Tibial nerve (tissue), 4 donors: ENCODE results near the gene P2RX5. TPM values are rescaled to one million over a fixed set of nuclear protein-coding genes. Genes with fewer than 3 reads are reported as not detected.

Source experiments
- DNase-seq, 2 donors: peaks; one replicate each; pipeline ENCODE4 v3.0.0-alpha.2; 2019; ENCODE audit warnings: low spot score in 2 of 2
- H3K27ac ChIP-seq, 4 donors: fragments of 200-600 bp; sonication (generic) in 3 of 4; one replicate each; pipeline ENCODE4 v1.5.1; 2017 to 2019; ENCODE audit warnings: mild to moderate bottlenecking in 1 of 4
- H3K27me3 ChIP-seq, 2 donors: fragments of 200-600 bp; sonication (generic) in 1 of 2; one replicate each; pipeline versions ENCODE4 v1.5.1 to v1.6.0; 2017 to 2019
- H3K36me3 ChIP-seq, 3 donors: fragments of 200-600 bp; sonication (generic); one replicate each; pipeline ENCODE4 v1.5.1; 2018 to 2019
- H3K4me1 ChIP-seq, 4 donors: fragments of 200-600 bp; sonication (generic) in 3 of 4; one replicate each; pipeline ENCODE4 v1.5.1; 2017 to 2019
- H3K4me3 ChIP-seq, 4 donors: fragments of 200-600 bp; sonication (generic) in 3 of 4; one replicate each; pipeline ENCODE4 v1.5.1; 2017 to 2019; ENCODE audit warnings: mild to moderate bottlenecking in 1 of 4, moderate library complexity in 1 of 4
- H3K9me3 ChIP-seq, 4 donors: fragments of 200-600 bp; sonication (generic) in 3 of 4; one replicate each; pipeline ENCODE4 v1.5.1; 2017 to 2019
- EP300 ChIP-seq, 2 donors: sonication (generic); formaldehyde crosslinking; IDR thresholded peaks; one replicate each; pipeline ENCODE4 v1.6.1; 2017; ENCODE audit warnings: antibody characterized with exemption in 2 of 2, mild to moderate bottlenecking in 1 of 2
- POLR2A ChIP-seq, 2 donors: fragments of 450-650 bp; IDR thresholded peaks; one replicate each; pipeline ENCODE4 v1.6.1; 2017; ENCODE audit warnings: antibody characterized with exemption in 2 of 2, mild to moderate bottlenecking in 2 of 2, moderate library complexity in 2 of 2
- WGBS, 2 donors: methylation state at CpG; one replicate each; pipeline ENCODE4 v1.1.5; 2018; 5-methylcytosine and 5-hydroxymethylcytosine counted together
- total RNA-seq, 4 donors: library from RNA; depleted of rRNA; stranded (reverse); fragments of >200 nt; gene quantifications; one replicate each; pipeline ENCODE4 v1.1.0, GENCODE V29; 2016
- TF ChIP-seq, protein P1 (sequence below), 5 experiments: fragments of 200-600 bp in 3 of 5; fragments of 450-650 bp in 2 of 5; sonication (generic) in 3 of 5; IDR thresholded peaks; one replicate each; pipeline ENCODE4 v1.5.1; 2016 to 2019; ENCODE audit warnings: antibody characterized with exemption in 5 of 5, mild to moderate bottlenecking in 3 of 5, moderate library complexity in 2 of 5

Gene P2RX5
- total RNA-seq, 4 donors from 2014 or later, result 0.42 TPM; not detected in 3

GRCh38 chr17:3632287-3632686 is 63.7 kb downstream of the P2RX5 start:
- 78 to 87% methylated on average over 7 of the region's 7 CpGs for WGBS, 2 donors
- TF ChIP-seq POLR2A (IDR thresholded peaks at IDR 0.05) (no peak), EP300 (IDR thresholded peaks at IDR 0.05) (peak in 1 of 2 donors; percentile 27)
- no peak for DNase-seq
- Histone ChIP-seq H3K9me3 (no peaks in the 10 kb centered on the region), H3K36me3 (peaks cover 4 to 51% (median 6%) of the 10 kb centered on the region in 3 donors), H3K27ac (peak overlapping the region in 2 of 4 donors; percentile 59 to 67), H3K4me1 (peaks cover 0 to 47% (median 12%) of the 10 kb centered on the region in 4 donors), H3K4me3 (no peak overlapping the region), H3K27me3 (no peaks in the 10 kb centered on the region)

DNA sequence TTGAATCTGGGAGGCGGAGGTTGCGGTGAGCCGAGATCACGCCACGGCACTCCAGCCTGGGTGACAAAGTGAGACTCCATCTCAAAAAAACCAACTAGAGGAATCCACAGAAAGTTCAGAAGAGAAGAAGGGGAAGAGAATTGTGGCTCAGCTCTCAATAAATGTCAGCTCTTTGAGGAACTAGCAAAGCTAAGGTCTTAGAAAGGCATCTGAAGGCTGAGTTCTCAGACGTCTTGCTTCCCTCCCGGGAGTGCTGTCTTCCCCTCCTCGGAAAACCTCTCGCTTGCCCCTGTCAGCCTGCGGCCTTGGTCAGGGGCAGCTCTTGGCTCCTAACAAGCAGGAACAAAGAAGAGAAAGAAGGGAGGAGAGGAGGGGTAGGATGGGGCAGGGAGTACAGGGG is 65.2 kb downstream of the P2RX5 start:
- WGBS, 2 donors, result 77 to 80% methylated on average over 10 of the region's 10 CpGs
- Histone ChIP-seq H3K36me3 (peaks cover 4 to 66% (median 6%) of the 10 kb centered on the region in 3 donors), H3K27me3 (no peaks in the 10 kb centered on the region), H3K4me3 (no peak overlapping the region), H3K27ac (peak overlapping the region in 1 of 4 donors; percentile 12), H3K9me3 (no peaks in the 10 kb centered on the region), H3K4me1 (peaks cover 0 to 41% (median 8%) of the 10 kb centered on the region in 4 donors)
- no peak for DNase-seq
- TF ChIP-seq, protein P1, sequence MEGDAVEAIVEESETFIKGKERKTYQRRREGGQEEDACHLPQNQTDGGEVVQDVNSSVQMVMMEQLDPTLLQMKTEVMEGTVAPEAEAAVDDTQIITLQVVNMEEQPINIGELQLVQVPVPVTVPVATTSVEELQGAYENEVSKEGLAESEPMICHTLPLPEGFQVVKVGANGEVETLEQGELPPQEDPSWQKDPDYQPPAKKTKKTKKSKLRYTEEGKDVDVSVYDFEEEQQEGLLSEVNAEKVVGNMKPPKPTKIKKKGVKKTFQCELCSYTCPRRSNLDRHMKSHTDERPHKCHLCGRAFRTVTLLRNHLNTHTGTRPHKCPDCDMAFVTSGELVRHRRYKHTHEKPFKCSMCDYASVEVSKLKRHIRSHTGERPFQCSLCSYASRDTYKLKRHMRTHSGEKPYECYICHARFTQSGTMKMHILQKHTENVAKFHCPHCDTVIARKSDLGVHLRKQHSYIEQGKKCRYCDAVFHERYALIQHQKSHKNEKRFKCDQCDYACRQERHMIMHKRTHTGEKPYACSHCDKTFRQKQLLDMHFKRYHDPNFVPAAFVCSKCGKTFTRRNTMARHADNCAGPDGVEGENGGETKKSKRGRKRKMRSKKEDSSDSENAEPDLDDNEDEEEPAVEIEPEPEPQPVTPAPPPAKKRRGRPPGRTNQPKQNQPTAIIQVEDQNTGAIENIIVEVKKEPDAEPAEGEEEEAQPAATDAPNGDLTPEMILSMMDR (IDR thresholded peaks at IDR 0.05), result no peak
- TF ChIP-seq POLR2A (IDR thresholded peaks at IDR 0.05), result no peak
- no peak for TF ChIP-seq EP300 (IDR thresholded peaks at IDR 0.05)

GRCh38 chr17:3627769-3628167 is 68.2 kb downstream of the P2RX5 start:
- peaks cover 0 to 18% (median 0%) of the 10 kb centered on the region in 4 donors for H3K4me1 ChIP-seq
- no peak for DNase-seq
- H3K4me3 ChIP-seq, result no peak overlapping the region

GRCh38 chr17:3626831-3627768 is 68.9 kb downstream of the P2RX5 start:
- Histone ChIP-seq H3K27me3 (no peaks in the 10 kb centered on the region), H3K27ac (no peak overlapping the region), H3K4me1 (peaks cover 0 to 11% (median 0%) of the 10 kb centered on the region in 4 donors), H3K4me3 (no peak overlapping the region), H3K9me3 (no peaks in the 10 kb centered on the region), H3K36me3 (peaks cover 4 to 98% (median 23%) of the 10 kb centered on the region in 3 donors)
- no peak for DNase-seq
- TF ChIP-seq POLR2A (IDR thresholded peaks at IDR 0.05) (no peak), EP300 (IDR thresholded peaks at IDR 0.05) (no peak)
- TF ChIP-seq, protein P1 (IDR thresholded peaks at IDR 0.05), result no peak
- WGBS, 2 donors, result 76 to 78% methylated on average over 16 of the region's 16 CpGs

More at GRCh38 chr17:3627769-3628167, 68.2 kb downstream of the P2RX5 start:
- Histone ChIP-seq H3K27ac (no peak overlapping the region), H3K36me3 (peaks cover 4 to 96% (median 17%) of the 10 kb centered on the region in 3 donors), H3K9me3 (no peaks in the 10 kb centered on the region), H3K27me3 (no peaks in the 10 kb centered on the region)
- WGBS, 2 donors, result 81 to 85% methylated on average over 11 of the region's 11 CpGs
- TF ChIP-seq POLR2A (IDR thresholded peaks at IDR 0.05), result no peak
- TF ChIP-seq, protein P1 (IDR thresholded peaks at IDR 0.05), result no peak
- no peak for TF ChIP-seq EP300 (IDR thresholded peaks at IDR 0.05)

Other genes starting within 250 kb of the P2RX5 start
- gene SPATA22, start 224.3 kb downstream of the P2RX5 start, total RNA-seq, result 1 to 10 TPM in 2 of 4 donors, under 1 TPM in 2; 0.39 to 2.7 (median 1.2) TPM
- gene ASPA, start 220.2 kb downstream of the P2RX5 start, total RNA-seq, result 10 to 100 TPM in 3 of 4 donors, 1 to 10 TPM in 1; 7.8 to 19.2 (median 15.4) TPM
- gene TRPV3, start 138.3 kb downstream of the P2RX5 start, total RNA-seq, result 10 to 100 TPM in 1 of 4 donors, 1 to 10 TPM in 3; 4.2 to 21.4 (median 9.7) TPM
- gene TRPV1, start 86.7 kb downstream of the P2RX5 start, total RNA-seq, result 10 to 100 TPM; 11.3 to 31.5 (median 12.1) TPM
- 10 to 100 TPM; 17.5 to 29.6 (median 22.5) TPM for gene SHPK, start 59.9 kb downstream of the P2RX5 start, total RNA-seq
- gene CTNS, start 59.4 kb downstream of the P2RX5 start, total RNA-seq, result 10 to 100 TPM; 42.9 to 62.1 (median 50.6) TPM
- 100 to 1,000 TPM; 183 to 303 (median 249) TPM for gene TAX1BP3, start 27.6 kb downstream of the P2RX5 start, total RNA-seq
- gene EMC6, start 27.3 kb downstream of the P2RX5 start, total RNA-seq, result 10 to 100 TPM; 12.6 to 23.4 (median 18.9) TPM
- gene HASPIN, start 27.7 kb upstream of the P2RX5 start, total RNA-seq, result under 1 TPM in 1 of 4 donors, not detected in 3; 0.21 TPM
- gene ITGAE, start 105.0 kb upstream of the P2RX5 start, total RNA-seq, result 10 to 100 TPM; 11.1 to 17.5 (median 13.4) TPM
- gene NCBP3, start 150.1 kb upstream of the P2RX5 start, total RNA-seq, result 10 to 100 TPM; 17.3 to 31.5 (median 21.3) TPM
- gene CAMKK1, start 196.9 kb upstream of the P2RX5 start, total RNA-seq, result 10 to 100 TPM in 1 of 4 donors, 1 to 10 TPM in 3; 4.4 to 15.3 (median 7.3) TPM
- gene P2RX1, start 220.3 kb upstream of the P2RX5 start, total RNA-seq, result 1 to 10 TPM in 3 of 4 donors, under 1 TPM in 1; 0.87 to 8.6 (median 4.9) TPM